ENCODE measurements around the gene GALNT15.

The GALNT15 gene

DNA sequence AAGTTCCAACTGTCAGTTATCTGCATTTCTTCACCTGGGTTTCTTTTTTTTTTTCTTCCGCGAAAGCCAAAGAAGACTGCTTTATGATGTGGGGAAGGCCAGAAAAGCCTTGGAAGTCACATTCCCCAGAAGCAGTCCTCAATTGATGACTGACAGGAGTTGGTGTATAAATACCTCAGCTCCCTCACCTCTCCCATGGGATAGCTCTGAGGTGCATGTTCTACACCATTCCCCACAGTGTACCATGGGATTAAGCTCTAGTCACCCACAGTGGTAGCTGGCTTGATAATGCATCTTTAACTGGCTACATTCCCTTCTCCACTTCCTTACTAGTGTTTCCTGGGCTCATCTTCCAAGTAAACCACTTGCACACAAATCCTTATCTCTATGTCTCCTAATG, 59.8 kb downstream of the GALNT15 start:
- TF ChIP-seq TAF1 (IDR thresholded peaks at IDR 0.05; ENCODE audit: borderline replicate concordance, low read depth, low read length) (no peak), POLR2AphosphoS5 (IDR thresholded peaks at IDR 0.05; ENCODE audit: low read depth, low read length) (no peak), POLR2A (IDR thresholded peaks at IDR 0.05; ENCODE audit: low read depth, low read length) (no peak)
- FAIRE-seq (no peak), DNase-seq (ENCODE audit: insufficient read length) (no peak)

DNA sequence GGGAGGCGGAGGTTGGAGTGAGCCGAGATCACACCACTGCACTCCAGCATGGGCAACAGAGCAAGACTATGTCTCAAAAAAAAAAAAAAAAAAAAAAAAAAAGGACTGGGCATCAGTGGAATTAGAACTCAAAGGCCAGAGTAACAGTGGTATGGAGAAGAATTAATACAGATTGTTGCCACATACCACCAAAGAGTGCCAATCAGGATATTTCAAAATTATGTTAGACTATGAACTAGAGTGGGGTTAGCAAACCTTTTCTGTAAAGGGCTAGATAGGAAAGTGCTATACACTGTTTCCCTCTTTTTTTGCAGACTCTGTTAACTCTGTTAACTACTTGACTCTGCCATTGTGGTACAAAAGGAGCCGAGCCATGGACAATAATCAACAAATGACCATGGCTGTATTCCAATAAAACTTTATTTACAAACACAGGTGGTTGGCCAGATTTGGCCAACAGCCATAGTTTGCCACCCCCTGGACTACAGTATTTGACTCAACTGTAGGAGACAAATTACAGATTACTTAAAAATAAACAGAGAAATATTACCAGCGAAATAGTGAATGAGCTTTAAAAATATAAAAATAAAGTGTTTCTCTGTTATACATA, 61.7 kb downstream of the GALNT15 start:
- TF ChIP-seq POLR2A (IDR thresholded peaks at IDR 0.05; ENCODE audit: low read depth, low read length): no peak
- DNase-seq (ENCODE audit: insufficient read length): no peak
- no peak for FAIRE-seq

DNA sequence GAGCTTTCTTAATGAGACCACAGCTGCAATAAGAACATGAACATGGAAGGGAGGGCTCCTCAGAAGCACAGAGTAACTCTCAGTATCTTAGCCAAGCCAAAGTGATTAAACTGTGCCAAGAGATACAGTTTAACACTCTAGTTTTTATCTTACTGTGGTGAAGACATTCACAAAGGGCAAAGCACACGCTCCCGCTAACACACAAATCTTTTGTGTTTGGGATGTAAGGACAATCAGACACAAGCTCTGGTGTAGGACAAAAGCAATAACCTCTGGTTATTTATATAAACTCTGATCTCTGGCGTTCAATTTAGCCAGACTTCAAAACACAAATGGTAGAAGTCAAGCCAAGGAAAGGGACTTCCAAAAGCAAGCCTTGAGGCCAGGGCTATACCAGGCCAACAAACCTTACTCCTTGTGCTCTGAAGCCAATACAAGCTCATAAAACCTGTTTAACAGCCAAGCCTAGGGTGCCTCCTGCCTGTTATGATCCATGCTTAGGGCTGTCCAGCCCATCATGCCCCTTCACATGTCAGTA, 62.4 kb downstream of the GALNT15 start:
- TF ChIP-seq TAF1 (IDR thresholded peaks at IDR 0.05; ENCODE audit: borderline replicate concordance, low read depth, low read length) (no peak), POLR2AphosphoS5 (IDR thresholded peaks at IDR 0.05; ENCODE audit: low read depth, low read length) (no peak), POLR2A (IDR thresholded peaks at IDR 0.05; ENCODE audit: low read depth, low read length) (no peak)
- DNase-seq (ENCODE audit: insufficient read length) (no peak), FAIRE-seq (no peak)

DNA sequence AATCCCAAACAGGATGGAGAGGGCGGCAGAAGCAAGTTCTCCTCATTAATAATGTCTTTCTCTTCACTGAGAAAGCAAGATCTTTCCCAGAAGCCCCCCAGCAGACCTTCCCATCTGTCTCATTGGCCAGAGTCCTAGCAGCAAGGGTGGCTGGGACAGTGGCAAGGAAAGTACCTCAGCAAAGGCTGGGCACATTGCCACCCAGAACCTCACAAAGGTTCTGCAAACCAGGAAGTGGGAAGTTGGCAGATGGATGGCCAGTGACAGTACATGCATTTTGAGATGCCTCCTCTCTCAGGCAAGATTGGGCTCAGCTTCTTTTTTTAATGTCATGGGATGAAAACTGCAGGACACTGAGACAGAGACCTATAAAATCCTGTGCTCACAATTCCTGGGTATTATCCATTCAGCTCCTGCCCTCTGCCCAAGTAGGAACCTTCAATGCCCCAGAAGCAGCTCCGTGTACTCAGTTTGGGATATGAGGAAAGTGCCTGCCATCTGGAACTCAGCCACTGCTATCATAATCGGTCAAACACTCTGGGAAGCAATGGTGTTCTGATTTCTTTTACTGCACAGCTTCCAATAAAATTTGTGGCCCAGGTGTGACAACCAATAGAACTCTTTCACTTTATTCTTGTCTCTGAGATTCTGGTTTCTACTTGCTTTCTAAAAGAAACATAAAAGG, 64.7 kb downstream of the GALNT15 start:
- no peak for DNase-seq (ENCODE audit: insufficient read length)
- FAIRE-seq: no peak
- no peak for TF ChIP-seq TAF1 (IDR thresholded peaks at IDR 0.05; ENCODE audit: borderline replicate concordance, low read depth, low read length)
- no peak for TF ChIP-seq POLR2AphosphoS5 (IDR thresholded peaks at IDR 0.05; ENCODE audit: low read depth, low read length)
- TF ChIP-seq POLR2A (IDR thresholded peaks at IDR 0.05; ENCODE audit: low read depth, low read length): no peak

DNA sequence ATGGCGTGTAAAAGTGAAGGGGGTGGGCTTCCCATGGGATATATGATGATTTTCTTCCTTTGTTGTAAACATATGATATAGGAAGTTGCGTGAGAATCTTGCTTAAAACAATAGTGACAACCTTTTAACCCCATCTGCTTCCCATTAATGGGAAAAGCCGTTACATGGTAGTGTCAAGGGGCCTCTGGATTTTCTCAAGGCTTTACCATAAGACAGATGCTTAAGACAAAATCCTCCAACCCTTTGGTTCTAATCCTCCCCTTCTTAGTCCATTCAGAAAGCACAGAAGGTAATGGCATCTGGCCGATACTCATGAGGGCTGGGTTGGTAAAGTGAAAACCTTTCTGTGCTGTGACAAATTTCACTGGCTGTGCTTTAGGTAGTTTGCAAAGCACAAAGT, 65.3 kb downstream of the GALNT15 start:
- DNase-seq (ENCODE audit: insufficient read length) (no peak), FAIRE-seq (no peak)
- TF ChIP-seq POLR2A (IDR thresholded peaks at IDR 0.05; ENCODE audit: low read depth, low read length) (no peak), POLR2AphosphoS5 (IDR thresholded peaks at IDR 0.05; ENCODE audit: low read depth, low read length) (no peak), TAF1 (IDR thresholded peaks at IDR 0.05; ENCODE audit: borderline replicate concordance, low read depth, low read length) (no peak)

DNA sequence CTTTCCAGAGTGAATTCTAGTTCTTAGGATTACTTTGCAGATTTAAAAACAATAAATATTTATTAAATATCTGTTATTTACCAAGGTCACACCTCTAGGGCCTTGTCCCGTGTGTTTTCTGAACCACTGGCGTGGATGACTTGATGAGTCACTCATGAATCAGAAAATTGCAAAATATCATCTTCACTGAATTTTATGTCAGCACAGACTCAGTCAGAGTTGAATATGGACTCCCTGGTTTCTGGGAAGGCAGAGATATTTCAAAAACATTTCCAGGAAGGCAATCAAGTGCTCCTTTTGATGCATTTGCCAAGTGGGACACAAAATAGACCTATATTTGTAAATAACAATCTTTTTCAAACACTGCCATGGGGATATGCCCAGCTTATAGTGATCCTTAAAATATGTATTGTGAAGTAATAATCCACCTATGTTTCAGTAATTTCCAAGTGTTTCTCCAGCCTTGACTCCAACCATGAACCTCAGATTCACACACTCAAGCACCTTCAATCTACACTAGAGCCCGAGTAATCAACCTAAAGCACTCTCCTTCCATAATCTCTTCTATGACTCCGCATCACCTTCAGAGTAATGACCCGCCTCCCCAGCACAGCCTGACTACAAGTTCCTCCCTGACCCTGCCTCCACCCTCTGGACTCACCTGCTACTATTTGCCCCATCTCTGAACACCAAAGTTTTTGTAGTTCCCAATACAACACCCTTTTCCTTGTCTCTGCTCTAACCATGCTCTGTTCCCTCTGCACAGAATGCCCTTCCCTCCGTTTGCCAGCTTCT, 65.9 kb downstream of the GALNT15 start:
- no peak for DNase-seq (ENCODE audit: insufficient read length)
- no peak for FAIRE-seq
- TF ChIP-seq POLR2AphosphoS5 (IDR thresholded peaks at IDR 0.05; ENCODE audit: low read depth, low read length) (no peak), POLR2A (IDR thresholded peaks at IDR 0.05; ENCODE audit: low read depth, low read length) (no peak)

DNA sequence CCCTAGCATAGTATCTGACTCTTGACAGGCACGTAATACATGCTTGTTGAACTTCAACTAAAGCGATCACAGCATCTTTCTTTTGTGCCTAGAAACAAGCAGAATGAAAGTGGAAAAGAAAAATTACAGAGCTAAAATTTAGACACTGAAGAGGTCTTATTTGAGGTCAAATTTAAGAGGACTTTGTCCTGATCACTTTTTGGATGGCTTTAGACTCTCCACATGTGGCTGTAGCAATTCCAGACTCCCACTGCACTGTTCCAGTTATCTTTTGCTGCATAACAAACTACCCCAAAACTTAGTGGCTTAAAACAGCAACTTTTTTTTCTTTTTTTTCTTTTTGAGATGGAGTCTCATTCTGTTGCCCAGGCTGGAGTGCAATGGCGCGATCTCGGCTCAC, 66.7 kb downstream of the GALNT15 start:
- no peak for TF ChIP-seq POLR2AphosphoS5 (IDR thresholded peaks at IDR 0.05; ENCODE audit: low read depth, low read length)
- no peak for TF ChIP-seq TAF1 (IDR thresholded peaks at IDR 0.05; ENCODE audit: borderline replicate concordance, low read depth, low read length)
- TF ChIP-seq POLR2A (IDR thresholded peaks at IDR 0.05; ENCODE audit: low read depth, low read length): no peak
- FAIRE-seq (no peak), DNase-seq (ENCODE audit: insufficient read length) (no peak)

DNA sequence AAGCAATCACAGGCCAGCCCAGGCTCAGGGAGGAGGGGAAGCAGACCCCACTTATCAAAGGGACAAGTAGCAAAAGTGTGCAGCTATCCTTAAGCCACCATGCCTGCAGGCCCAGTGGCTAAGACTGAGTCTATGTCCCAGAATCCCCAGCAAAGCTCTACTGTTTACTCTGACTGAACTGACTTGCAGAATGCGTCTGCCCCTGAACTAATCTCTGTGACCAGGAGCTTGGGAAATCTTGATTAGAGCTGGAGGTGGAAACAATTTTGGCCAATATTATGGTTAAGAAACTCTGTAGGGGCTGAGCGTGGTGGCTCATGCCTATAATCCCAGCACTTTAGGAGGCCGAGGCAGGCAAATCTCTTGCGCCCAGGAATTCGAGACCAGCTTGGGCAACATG, 67.7 kb downstream of the GALNT15 start:
- FAIRE-seq: no peak
- no peak for TF ChIP-seq POLR2AphosphoS5 (IDR thresholded peaks at IDR 0.05; ENCODE audit: low read depth, low read length)
- no peak for TF ChIP-seq POLR2A (IDR thresholded peaks at IDR 0.05; ENCODE audit: low read depth, low read length)
- TF ChIP-seq TAF1 (IDR thresholded peaks at IDR 0.05; ENCODE audit: borderline replicate concordance, low read depth, low read length): no peak
- DNase-seq (ENCODE audit: insufficient read length): no peak

DNA sequence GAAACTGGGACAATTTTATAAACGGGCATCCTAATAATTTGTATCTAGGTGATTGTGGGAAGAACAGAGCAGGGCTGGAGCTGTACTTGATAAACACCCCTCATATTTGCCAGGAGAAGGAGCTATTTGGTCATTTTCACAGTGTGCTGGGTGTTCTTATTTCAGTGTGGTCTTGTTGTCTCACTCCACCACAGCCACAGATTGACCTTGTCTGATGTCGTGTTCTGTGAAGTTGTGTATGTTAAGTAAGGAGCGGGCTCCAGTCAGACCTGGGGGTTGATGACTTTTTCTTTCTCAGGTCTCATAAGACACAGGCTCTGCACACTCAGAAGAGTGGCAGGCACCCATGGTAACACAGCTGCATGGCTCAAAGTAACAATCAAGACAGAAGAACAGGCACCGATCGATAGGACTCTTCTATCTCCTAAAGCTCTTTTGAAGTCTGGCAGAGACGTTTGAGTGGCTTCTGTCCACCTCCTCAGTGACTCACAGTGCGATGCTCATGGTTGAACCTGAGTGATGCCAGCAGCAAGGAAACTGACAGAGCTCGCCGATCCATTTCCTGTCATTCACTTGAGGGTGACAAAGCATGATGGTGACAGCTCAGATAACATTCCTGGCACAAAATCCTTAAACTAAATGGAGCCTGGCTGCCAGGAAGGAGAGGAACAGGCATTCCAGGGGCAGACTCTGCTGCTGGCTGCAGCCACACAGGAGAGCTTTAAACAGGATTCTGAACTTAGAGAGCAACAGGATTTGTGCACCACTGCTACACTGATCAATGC, 69.4 kb downstream of the GALNT15 start:
- FAIRE-seq (no peak), DNase-seq (ENCODE audit: insufficient read length) (no peak)
- TF ChIP-seq TAF1 (IDR thresholded peaks at IDR 0.05; ENCODE audit: borderline replicate concordance, low read depth, low read length) (no peak), POLR2A (IDR thresholded peaks at IDR 0.05; ENCODE audit: low read depth, low read length) (no peak), POLR2AphosphoS5 (IDR thresholded peaks at IDR 0.05; ENCODE audit: low read depth, low read length) (no peak)

DNA sequence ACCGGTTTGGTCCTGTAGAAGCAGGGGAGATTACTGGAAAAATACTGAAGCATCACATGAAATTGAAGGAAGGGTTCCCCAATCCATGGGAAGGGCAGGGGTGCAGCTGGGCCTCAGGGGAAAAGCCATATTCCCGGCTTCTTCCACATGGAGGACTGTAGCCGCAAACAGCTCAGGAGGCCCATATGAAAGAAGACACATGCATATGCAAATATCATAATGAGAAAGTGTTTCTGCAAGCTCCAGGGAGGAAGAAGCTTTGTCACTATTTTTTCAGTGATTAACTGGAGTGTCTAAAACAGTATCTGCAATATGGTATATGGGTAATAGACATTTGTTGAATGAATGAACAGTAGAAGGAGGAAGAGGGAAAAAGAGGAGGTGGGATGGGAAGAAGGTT, 71.1 kb downstream of the GALNT15 start:
- TF ChIP-seq TAF1 (IDR thresholded peaks at IDR 0.05; ENCODE audit: borderline replicate concordance, low read depth, low read length) (no peak), POLR2A (IDR thresholded peaks at IDR 0.05; ENCODE audit: low read depth, low read length) (no peak), POLR2AphosphoS5 (IDR thresholded peaks at IDR 0.05; ENCODE audit: low read depth, low read length) (no peak)
- no peak for FAIRE-seq
- DNase-seq (ENCODE audit: insufficient read length): no peak

Data from GM12892 (cell line).